Naive thymus-derived CD8-positive, alpha-beta T cell (primary cell): ENCODE results near the gene PRKAB1. TPM values are rescaled to one million over a fixed set of nuclear protein-coding genes. Genes with fewer than 3 reads are reported as not detected.

Source experiments
- ATAC-seq, 2 donors: fragments of 150-1000 bp; cut with Tn5 transposase in 1 of 2; sonication (Bioruptor Pico), chemical (Tn5 transposase) in 1 of 2; 1 replicate in 1 of 2; 2 replicates in 1 of 2; pipeline ENCODE4 v1.10.0; 2021; ENCODE audit warnings: mild to moderate bottlenecking in 2 of 2, moderate library complexity in 2 of 2
- POLR2A ChIA-PET: fragments of 350-600 bp; sonication (Branson Sonifier 250); formaldehyde crosslinking; loops from one replicate; lab custom pipeline; 2021; ENCODE audit warnings: antibody characterized with exemption; lab: Charles Lee
- DNase-seq, 10 donors: peaks; one replicate each; pipeline versions ENCODE4 v3.0.0 to v3.0.0-alpha.2; 2020 to 2022
- H3K27ac Mint-ChIP-seq, 10 donors: one replicate each; pipeline ENCODE4 v1.8.0; 2020 to 2022; ENCODE audit warnings: mild to moderate bottlenecking in 10 of 10, mixed read lengths in 10 of 10, moderate library complexity in 4 of 10, inconsistent platforms in 1 of 10
- H3K27me3 Mint-ChIP-seq, 5 donors: one replicate each; pipeline ENCODE4 v1.8.0; 2021 to 2022; ENCODE audit warnings: mixed read lengths in 5 of 5
- H3K36me3 Mint-ChIP-seq, 3 donors: one replicate each; pipeline ENCODE4 v1.8.0; 2020 to 2022; ENCODE audit warnings: mixed read lengths in 3 of 3, mild to moderate bottlenecking in 2 of 3, inconsistent platforms in 1 of 3
- H3K4me1 Mint-ChIP-seq, 4 donors: one replicate each; pipeline ENCODE4 v1.8.0; 2021 to 2022; ENCODE audit warnings: mixed read lengths in 4 of 4
- H3K4me3 Mint-ChIP-seq, 10 donors: one replicate each; pipeline ENCODE4 v1.8.0; 2020 to 2022; ENCODE audit warnings: mild to moderate bottlenecking in 10 of 10, mixed read lengths in 10 of 10, moderate library complexity in 6 of 10, inconsistent platforms in 1 of 10
- H3K9me3 Mint-ChIP-seq, 9 donors: one replicate each; pipeline ENCODE4 v1.8.0; 2020 to 2022; ENCODE audit warnings: mixed read lengths in 9 of 9, mild to moderate bottlenecking in 3 of 9, inconsistent platforms in 1 of 9, moderate library complexity in 1 of 9
- polyA plus RNA-seq, 3 donors: library from polyadenylated mRNA; unstranded; fragments of 300-500 nt; fragmentation: Illumina TruSeq; gene quantifications; one replicate each; pipeline ENCODE4 v1.2.3, GENCODE V29; 2021
- total RNA-seq, 8 experiments: library from RNA in 2 of 8; stranded (reverse) in 2 of 8; gene quantifications; one replicate each; pipeline ENCODE4 v1.2.3 and lab custom pipeline; 2021 to 2026

Gene PRKAB1
- total and polyA plus RNA-seq, 5 experiments from 2014 or later = 29.6 to 48.7 (median 45.2) TPM

GRCh38 chr12:119710374-119710964, 42.5 kb downstream of the PRKAB1 start:
- no peak for ATAC-seq
- H3K9me3 Mint-ChIP-seq = no peaks in the 10 kb centered on the region
- no peak overlapping the region for H3K4me3 Mint-ChIP-seq
- POLR2A ChIA-PET = no interaction called here
- peaks cover 0 to 2% (median 0%) of the 10 kb centered on the region in 4 donors for H3K4me1 Mint-ChIP-seq
- no peaks in the 10 kb centered on the region for H3K27me3 Mint-ChIP-seq
- H3K36me3 Mint-ChIP-seq = no peaks in the 10 kb centered on the region
- no peak for DNase-seq
- H3K27ac Mint-ChIP-seq = no peak overlapping the region

- ATAC-seq (no peak), DNase-seq (no peak)
- Mint-ChIP-seq H3K9me3 (no peaks in the 10 kb centered on the region), H3K27me3 (no peaks in the 10 kb centered on the region), H3K36me3 (no peaks in the 10 kb centered on the region), H3K4me1 (peaks cover 0 to 2% (median 0%) of the 10 kb centered on the region in 4 donors), H3K27ac (no peak overlapping the region), H3K4me3 (no peak overlapping the region)
- POLR2A ChIA-PET = no interaction called here
Observed at GRCh38 chr12:119710965-119711551, 43.1 kb downstream of the PRKAB1 start.

- H3K4me1 Mint-ChIP-seq = peaks cover 0 to 2% (median 0%) of the 10 kb centered on the region in 4 donors
- POLR2A ChIA-PET = no interaction called here
- no peak overlapping the region for H3K4me3 Mint-ChIP-seq
- no peak for ATAC-seq
- no peak for DNase-seq
- no peaks in the 10 kb centered on the region for H3K9me3 Mint-ChIP-seq
- H3K27me3 Mint-ChIP-seq = no peaks in the 10 kb centered on the region
- H3K27ac Mint-ChIP-seq = no peak overlapping the region
- no peaks in the 10 kb centered on the region for H3K36me3 Mint-ChIP-seq
Observed at GRCh38 chr12:119711693-119712092, 43.8 kb downstream of the PRKAB1 start.

GRCh38 chr12:119712721-119713120, 44.8 kb downstream of the PRKAB1 start:
- Mint-ChIP-seq H3K4me3 (no peak overlapping the region), H3K27ac (no peak overlapping the region), H3K9me3 (no peaks in the 10 kb centered on the region), H3K36me3 (no peaks in the 10 kb centered on the region), H3K27me3 (no peaks in the 10 kb centered on the region), H3K4me1 (peaks cover 0 to 2% (median 0%) of the 10 kb centered on the region in 4 donors)
- no peak for DNase-seq
- POLR2A ChIA-PET = no interaction called here
- ATAC-seq = no peak

- H3K36me3 Mint-ChIP-seq = no peaks in the 10 kb centered on the region
- H3K27me3 Mint-ChIP-seq = no peaks in the 10 kb centered on the region
- no peak overlapping the region for H3K4me3 Mint-ChIP-seq
- no peaks in the 10 kb centered on the region for H3K9me3 Mint-ChIP-seq
- no peak overlapping the region for H3K27ac Mint-ChIP-seq
- POLR2A ChIA-PET = no interaction called here
- H3K4me1 Mint-ChIP-seq = peaks cover 0 to 2% (median 0%) of the 10 kb centered on the region in 4 donors
- DNase-seq (no peak), ATAC-seq (no peak)
Observed at GRCh38 chr12:119713551-119714031, 45.7 kb downstream of the PRKAB1 start.

GRCh38 chr12:119714614-119715267, 46.8 kb downstream of the PRKAB1 start:
- DNase-seq (no peak), ATAC-seq (no peak)
- Mint-ChIP-seq H3K4me3 (no peak overlapping the region), H3K9me3 (no peaks in the 10 kb centered on the region), H3K27me3 (no peaks in the 10 kb centered on the region), H3K4me1 (peaks cover 0 to 2% (median 0%) of the 10 kb centered on the region in 4 donors), H3K27ac (no peak overlapping the region), H3K36me3 (no peaks in the 10 kb centered on the region)
- POLR2A ChIA-PET = no interaction called here

GRCh38 chr12:119715268-119715620, 47.3 kb downstream of the PRKAB1 start:
- Mint-ChIP-seq H3K9me3 (no peaks in the 10 kb centered on the region), H3K27ac (no peak overlapping the region), H3K4me1 (peaks cover 0 to 2% (median 0%) of the 10 kb centered on the region in 4 donors), H3K36me3 (no peaks in the 10 kb centered on the region), H3K4me3 (no peak overlapping the region), H3K27me3 (no peaks in the 10 kb centered on the region)
- DNase-seq (no peak), ATAC-seq (no peak)
- POLR2A ChIA-PET = no interaction called here

GRCh38 chr12:119718141-119718540, 50.2 kb downstream of the PRKAB1 start:
- ATAC-seq (no peak), DNase-seq (no peak)
- Mint-ChIP-seq H3K4me1 (no peaks in the 10 kb centered on the region), H3K27me3 (no peaks in the 10 kb centered on the region), H3K36me3 (no peaks in the 10 kb centered on the region), H3K27ac (no peak overlapping the region), H3K4me3 (no peak overlapping the region), H3K9me3 (no peaks in the 10 kb centered on the region)
- POLR2A ChIA-PET = no interaction called here

- no peak overlapping the region for H3K27ac Mint-ChIP-seq
- POLR2A ChIA-PET = no interaction called here
- no peaks in the 10 kb centered on the region for H3K36me3 Mint-ChIP-seq
- DNase-seq (no peak), ATAC-seq (no peak)
- H3K4me1 Mint-ChIP-seq = no peaks in the 10 kb centered on the region
- H3K27me3 Mint-ChIP-seq = no peaks in the 10 kb centered on the region
- no peaks in the 10 kb centered on the region for H3K9me3 Mint-ChIP-seq
- no peak overlapping the region for H3K4me3 Mint-ChIP-seq
Observed at GRCh38 chr12:119720349-119720748, 52.4 kb downstream of the PRKAB1 start.

GRCh38 chr12:119721306-119721705, 53.4 kb downstream of the PRKAB1 start:
- H3K9me3 Mint-ChIP-seq = no peaks in the 10 kb centered on the region
- H3K36me3 Mint-ChIP-seq = no peaks in the 10 kb centered on the region
- no peaks in the 10 kb centered on the region for H3K27me3 Mint-ChIP-seq
- H3K4me1 Mint-ChIP-seq = no peaks in the 10 kb centered on the region
- H3K27ac Mint-ChIP-seq = no peak overlapping the region
- no peak overlapping the region for H3K4me3 Mint-ChIP-seq
- POLR2A ChIA-PET = no interaction called here
- DNase-seq (no peak), ATAC-seq (no peak)

- DNase-seq (no peak), ATAC-seq (no peak)
- Mint-ChIP-seq H3K4me3 (no peak overlapping the region), H3K27ac (no peak overlapping the region), H3K36me3 (no peaks in the 10 kb centered on the region), H3K9me3 (no peaks in the 10 kb centered on the region), H3K27me3 (no peaks in the 10 kb centered on the region), H3K4me1 (no peaks in the 10 kb centered on the region)
- POLR2A ChIA-PET = no interaction called here
Observed at GRCh38 chr12:119725523-119725922, 57.6 kb downstream of the PRKAB1 start.

GRCh38 chr12:119727600-119728443, 59.9 kb downstream of the PRKAB1 start:
- POLR2A ChIA-PET = interaction anchor here (0.6 kb wide), 1 partner anchor 45 kb away, joined by 3 read pairs; no protein-coding TSS in a partner anchor
- Mint-ChIP-seq H3K4me1 (no peaks in the 10 kb centered on the region), H3K27me3 (no peaks in the 10 kb centered on the region), H3K27ac (no peak overlapping the region), H3K4me3 (no peak overlapping the region), H3K36me3 (no peaks in the 10 kb centered on the region), H3K9me3 (no peaks in the 10 kb centered on the region)
- ATAC-seq (no peak), DNase-seq (no peak)

- DNase-seq (no peak), ATAC-seq (no peak)
- Mint-ChIP-seq H3K9me3 (no peaks in the 10 kb centered on the region), H3K27ac (no peak overlapping the region), H3K36me3 (no peaks in the 10 kb centered on the region), H3K4me3 (no peak overlapping the region), H3K27me3 (no peaks in the 10 kb centered on the region), H3K4me1 (no peaks in the 10 kb centered on the region)
- POLR2A ChIA-PET = no interaction called here
Observed at GRCh38 chr12:119728444-119728745, 60.5 kb downstream of the PRKAB1 start.
